ENCODE data around the gene DLX3.

DNA sequence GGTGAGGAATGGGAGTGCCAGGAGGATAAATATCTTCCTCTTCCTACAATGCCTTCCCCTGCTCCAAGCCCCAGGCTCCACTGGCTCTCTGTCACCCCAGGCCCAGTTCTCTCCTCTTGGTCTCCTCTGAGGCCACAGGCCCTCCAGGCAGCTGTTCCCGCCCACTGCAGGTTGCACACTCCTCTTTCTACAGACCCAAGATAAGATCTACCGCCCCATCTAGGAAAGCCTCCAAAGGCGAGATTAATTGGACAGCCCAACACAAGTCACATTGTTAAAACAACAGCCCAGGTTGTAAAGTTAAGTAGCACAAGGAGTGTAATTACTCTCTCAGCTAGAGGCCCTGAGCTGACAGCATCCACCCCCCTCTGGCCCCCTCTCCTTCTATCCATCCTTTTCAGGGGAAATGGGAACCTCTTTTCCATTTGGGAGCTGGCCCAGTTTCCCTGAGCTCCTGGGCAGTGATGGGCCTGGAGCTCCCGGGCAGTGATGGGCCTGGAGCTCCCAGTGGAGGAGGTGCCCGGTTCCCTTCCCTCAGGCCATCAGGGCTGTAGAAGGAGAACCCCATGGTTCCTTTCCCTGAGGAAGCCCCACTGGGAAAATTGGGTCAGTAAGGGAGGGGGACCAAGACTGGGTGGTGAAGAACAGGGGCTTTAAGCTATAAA, 18.7 kb downstream of the DLX3 start:
- TF ChIP-seq, protein P1, sequence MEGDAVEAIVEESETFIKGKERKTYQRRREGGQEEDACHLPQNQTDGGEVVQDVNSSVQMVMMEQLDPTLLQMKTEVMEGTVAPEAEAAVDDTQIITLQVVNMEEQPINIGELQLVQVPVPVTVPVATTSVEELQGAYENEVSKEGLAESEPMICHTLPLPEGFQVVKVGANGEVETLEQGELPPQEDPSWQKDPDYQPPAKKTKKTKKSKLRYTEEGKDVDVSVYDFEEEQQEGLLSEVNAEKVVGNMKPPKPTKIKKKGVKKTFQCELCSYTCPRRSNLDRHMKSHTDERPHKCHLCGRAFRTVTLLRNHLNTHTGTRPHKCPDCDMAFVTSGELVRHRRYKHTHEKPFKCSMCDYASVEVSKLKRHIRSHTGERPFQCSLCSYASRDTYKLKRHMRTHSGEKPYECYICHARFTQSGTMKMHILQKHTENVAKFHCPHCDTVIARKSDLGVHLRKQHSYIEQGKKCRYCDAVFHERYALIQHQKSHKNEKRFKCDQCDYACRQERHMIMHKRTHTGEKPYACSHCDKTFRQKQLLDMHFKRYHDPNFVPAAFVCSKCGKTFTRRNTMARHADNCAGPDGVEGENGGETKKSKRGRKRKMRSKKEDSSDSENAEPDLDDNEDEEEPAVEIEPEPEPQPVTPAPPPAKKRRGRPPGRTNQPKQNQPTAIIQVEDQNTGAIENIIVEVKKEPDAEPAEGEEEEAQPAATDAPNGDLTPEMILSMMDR (IDR thresholded peaks at IDR 0.05), result no peak
- no peak for TF ChIP-seq POLR2A (IDR thresholded peaks at IDR 0.05)

All from thyroid gland (tissue), 4 donors.